HG02973 (cell line): ENCODE measurements around the gene CLRN3.

Experiments used
- ATAC-seq: cut with Tn5 transposase; IDR thresholded peaks from one replicate; pipeline ENCODE4 v1.9.1; 2021; ENCODE audit warnings: moderate library complexity; ENCODE audit not compliant: unreplicated experiment

The CLRN3 gene

GRCh38 chr10:127903789-127904188, 11.0 kb upstream of the CLRN3 start:
- ATAC-seq = no peak

- ATAC-seq = no peak
Observed at GRCh38 chr10:127899766-127900387, 7.1 kb upstream of the CLRN3 start.

- ATAC-seq = no peak
Observed at GRCh38 chr10:127897177-127897576, 4.4 kb upstream of the CLRN3 start.

- ATAC-seq = no peak
Observed at GRCh38 chr10:127896590-127896989, 3.8 kb upstream of the CLRN3 start.

- no peak for ATAC-seq
Observed at GRCh38 chr10:127894146-127894545, 1.4 kb upstream of the CLRN3 start.

- ATAC-seq = no peak
Observed at GRCh38 chr10:127890832-127891334, 1.9 kb downstream of the CLRN3 start.

- no peak for ATAC-seq
Observed at GRCh38 chr10:127890216-127890615, 2.5 kb downstream of the CLRN3 start.

- no peak for ATAC-seq
Observed at GRCh38 chr10:127889605-127890195, 3.0 kb downstream of the CLRN3 start.

- no peak for ATAC-seq
Observed at GRCh38 chr10:127888521-127889312, 4.0 kb downstream of the CLRN3 start.

- ATAC-seq = no peak
Observed at GRCh38 chr10:127887541-127888415, 5.0 kb downstream of the CLRN3 start.

- no peak for ATAC-seq
Observed at GRCh38 chr10:127886371-127887051, 6.2 kb downstream of the CLRN3 start.

GRCh38 chr10:127884501-127884900, 8.2 kb downstream of the CLRN3 start:
- no peak for ATAC-seq

GRCh38 chr10:127883516-127883915, 9.2 kb downstream of the CLRN3 start:
- ATAC-seq = no peak

- no peak for ATAC-seq
Observed at GRCh38 chr10:127882801-127883459, 9.8 kb downstream of the CLRN3 start.

- no peak for ATAC-seq
Observed at GRCh38 chr10:127882391-127882790, 10.3 kb downstream of the CLRN3 start.

- no peak for ATAC-seq
Observed at GRCh38 chr10:127881262-127881661, 11.5 kb downstream of the CLRN3 start.

- ATAC-seq = no peak
Observed at GRCh38 chr10:127880557-127880956, 12.2 kb downstream of the CLRN3 start.

GRCh38 chr10:127878475-127879055, 14.2 kb downstream of the CLRN3 start:
- no peak for ATAC-seq

GRCh38 chr10:127877699-127878098, 15.0 kb downstream of the CLRN3 start:
- ATAC-seq = no peak

GRCh38 chr10:127877116-127877515, 15.6 kb downstream of the CLRN3 start:
- ATAC-seq = no peak
